BLaER1 (cell line): Measurements from ENCODE around the gene LRRIQ3.

ENCODE experiments used
- H3K27ac ChIP-seq: shearing (Covaris generic); formaldehyde crosslinking; 2 replicates; pipeline ENCODE4 v1.8.1; 2022
- H3K27me3 ChIP-seq: shearing (Covaris generic); formaldehyde crosslinking; 2 replicates; pipeline ENCODE4 v1.8.1; 2022
- H3K36me3 ChIP-seq: shearing (Covaris generic); formaldehyde crosslinking; 2 replicates; pipeline ENCODE4 v1.8.1; 2022
- H3K4me1 ChIP-seq: shearing (Covaris generic); formaldehyde crosslinking; 2 replicates; pipeline ENCODE4 v1.8.1; 2022
- H3K4me2 ChIP-seq: shearing (Covaris generic); formaldehyde crosslinking; 2 replicates; pipeline ENCODE4 v1.8.1; 2022
- H3K4me3 ChIP-seq: shearing (Covaris generic); formaldehyde crosslinking; 2 replicates; pipeline ENCODE4 v1.8.1; 2022
- H3K9ac ChIP-seq: shearing (Covaris generic); formaldehyde crosslinking; 2 replicates; pipeline ENCODE4 v1.8.1; 2022
- H3K9me3 ChIP-seq: shearing (Covaris generic); formaldehyde crosslinking; 2 replicates; pipeline ENCODE4 v1.8.1; 2022
- H4K20me1 ChIP-seq: shearing (Covaris generic); formaldehyde crosslinking; 2 replicates; pipeline ENCODE4 v1.8.1; 2022
- Cebpa-rat ChIP-seq: shearing (Covaris generic); IDR thresholded peaks from 2 replicates; pipeline ENCODE4 v1.8.1; 2022

Gene LRRIQ3

GRCh38 chr1:74010206-74010605 lies 187.8 kb downstream of the LRRIQ3 start:
- no peak for TF ChIP-seq Cebpa-rat
- no peak overlapping the region for H3K9ac ChIP-seq
- H3K9me3 ChIP-seq: no peaks in the 10 kb centered on the region
- peaks cover 11% of the 10 kb centered on the region for H3K4me1 ChIP-seq
- no peaks in the 10 kb centered on the region for H3K27me3 ChIP-seq
- no peaks in the 10 kb centered on the region for H3K36me3 ChIP-seq
- peak overlapping the region; percentile 66 for H3K4me2 ChIP-seq
- peak overlapping the region; percentile 14; the same call in 1 of the 2 replicates for H3K4me3 ChIP-seq
- H4K20me1 ChIP-seq: no peaks in the 10 kb centered on the region
- H3K27ac ChIP-seq: peak overlapping the region; percentile 31

GRCh38 chr1:74005533-74005932 lies 192.4 kb downstream of the LRRIQ3 start:
- H4K20me1 ChIP-seq: no peaks in the 10 kb centered on the region
- H3K9me3 ChIP-seq: no peaks in the 10 kb centered on the region
- no peak overlapping the region for H3K4me2 ChIP-seq
- H3K27me3 ChIP-seq: no peaks in the 10 kb centered on the region
- H3K9ac ChIP-seq: no peak overlapping the region
- no peak for TF ChIP-seq Cebpa-rat
- H3K27ac ChIP-seq: no peak overlapping the region
- H3K4me1 ChIP-seq: peaks cover 9% of the 10 kb centered on the region
- H3K4me3 ChIP-seq: no peak overlapping the region
- H3K36me3 ChIP-seq: no peaks in the 10 kb centered on the region

GRCh38 chr1:74003806-74004205 lies 194.2 kb downstream of the LRRIQ3 start:
- Histone ChIP-seq H4K20me1 (no peaks in the 10 kb centered on the region), H3K27ac (no peak overlapping the region), H3K4me3 (no peak overlapping the region), H3K9ac (no peak overlapping the region), H3K27me3 (no peaks in the 10 kb centered on the region), H3K4me2 (no peak overlapping the region), H3K4me1 (no peaks in the 10 kb centered on the region), H3K36me3 (no peaks in the 10 kb centered on the region), H3K9me3 (no peaks in the 10 kb centered on the region)
- no peak for TF ChIP-seq Cebpa-rat

- H3K9ac ChIP-seq: no peak overlapping the region
- no peaks in the 10 kb centered on the region for H4K20me1 ChIP-seq
- H3K36me3 ChIP-seq: no peaks in the 10 kb centered on the region
- H3K4me1 ChIP-seq: no peaks in the 10 kb centered on the region
- H3K27me3 ChIP-seq: no peaks in the 10 kb centered on the region
- TF ChIP-seq Cebpa-rat: no peak
- no peak overlapping the region for H3K4me3 ChIP-seq
- H3K4me2 ChIP-seq: no peak overlapping the region
- H3K27ac ChIP-seq: no peak overlapping the region
- H3K9me3 ChIP-seq: no peaks in the 10 kb centered on the region
Observed at GRCh38 chr1:73998348-73998959, 199.5 kb downstream of the LRRIQ3 start.

- TF ChIP-seq Cebpa-rat: no peak
- no peaks in the 10 kb centered on the region for H3K27me3 ChIP-seq
- H3K4me1 ChIP-seq: no peaks in the 10 kb centered on the region
- no peaks in the 10 kb centered on the region for H4K20me1 ChIP-seq
- no peak overlapping the region for H3K27ac ChIP-seq
- H3K4me3 ChIP-seq: no peak overlapping the region
- H3K9me3 ChIP-seq: no peaks in the 10 kb centered on the region
- H3K4me2 ChIP-seq: no peak overlapping the region
- H3K36me3 ChIP-seq: no peaks in the 10 kb centered on the region
- no peak overlapping the region for H3K9ac ChIP-seq
Observed at GRCh38 chr1:73980324-73981040, 217.5 kb downstream of the LRRIQ3 start.

GRCh38 chr1:73979684-73980083 lies 218.3 kb downstream of the LRRIQ3 start:
- no peak for TF ChIP-seq Cebpa-rat
- Histone ChIP-seq H3K36me3 (no peaks in the 10 kb centered on the region), H3K9ac (no peak overlapping the region), H3K4me3 (no peak overlapping the region), H4K20me1 (no peaks in the 10 kb centered on the region), H3K4me2 (no peak overlapping the region), H3K9me3 (no peaks in the 10 kb centered on the region), H3K4me1 (no peaks in the 10 kb centered on the region), H3K27ac (no peak overlapping the region), H3K27me3 (no peaks in the 10 kb centered on the region)

- no peak overlapping the region for H3K4me2 ChIP-seq
- TF ChIP-seq Cebpa-rat: no peak
- H3K27ac ChIP-seq: no peak overlapping the region
- H3K4me3 ChIP-seq: no peak overlapping the region
- H3K36me3 ChIP-seq: no peaks in the 10 kb centered on the region
- no peaks in the 10 kb centered on the region for H3K27me3 ChIP-seq
- no peaks in the 10 kb centered on the region for H3K4me1 ChIP-seq
- H4K20me1 ChIP-seq: no peaks in the 10 kb centered on the region
- H3K9me3 ChIP-seq: no peaks in the 10 kb centered on the region
- no peak overlapping the region for H3K9ac ChIP-seq
Observed at GRCh38 chr1:73978964-73979363, 219.0 kb downstream of the LRRIQ3 start.
